Measurements from ENCODE around the gene ZNF627.
"Not testable (repeated sequence)": the region's sequence is repeated elsewhere in the genome, so short reads cannot be mapped to it uniquely, and the experiment has no call there.

ZNF627 gene

GRCh38 chr19:11597202-11598102 is at the start of gene ZNF627:
Gene ZNF627, plus strand, starts transcription at chr19:11597483. Its CDS starts 145 bp downstream, at chr19:11597628.
- peak; percentile 96 for DNase-seq

- DNase-seq = no peak
These were observed 49.2 kb upstream of the ZNF627 start for GRCh38 chr19:11547929-11548700.

- no peak for DNase-seq
These were observed 47.8 kb upstream of the ZNF627 start for GRCh38 chr19:11549386-11549953.

- DNase-seq = no peak
These were observed 47.0 kb upstream of the ZNF627 start for GRCh38 chr19:11550265-11550664.

- no peak for DNase-seq
These were observed 45.6 kb upstream of the ZNF627 start for GRCh38 chr19:11551603-11552235.

GRCh38 chr19:11552666-11553372 is 44.5 kb upstream of the ZNF627 start:
- DNase-seq = no peak

GRCh38 chr19:11554160-11554559 is 43.1 kb upstream of the ZNF627 start:
- DNase-seq = no peak

- DNase-seq = no peak
These were observed 42.0 kb upstream of the ZNF627 start for GRCh38 chr19:11555246-11555645.

- no peak for DNase-seq
These were observed 40.5 kb upstream of the ZNF627 start for GRCh38 chr19:11556634-11557420.

GRCh38 chr19:11558881-11559828 is 38.1 kb upstream of the ZNF627 start, which contains the start of gene ELOF1:
Gene ELOF1, minus strand, starts transcription at chr19:11559230. Its CDS starts 4,883 bp downstream, at chr19:11554347.
- peak; percentile 96 for DNase-seq

GRCh38 chr19:11560404-11561051 is 36.8 kb upstream of the ZNF627 start:
- DNase-seq = peak; percentile 20

GRCh38 chr19:11563532-11563931 is 33.8 kb upstream of the ZNF627 start:
- no peak for DNase-seq

GRCh38 chr19:11564082-11564807 is 33.0 kb upstream of the ZNF627 start:
- not testable (repeated sequence) for DNase-seq

- DNase-seq = not testable (repeated sequence)
These were observed 31.7 kb upstream of the ZNF627 start for GRCh38 chr19:11565649-11565980.

- DNase-seq = no peak
These were observed 31.1 kb upstream of the ZNF627 start for GRCh38 chr19:11566164-11566563.

GRCh38 chr19:11570039-11570462 is 27.2 kb upstream of the ZNF627 start:
- DNase-seq = no peak

- DNase-seq = not testable (repeated sequence)
These were observed 23.9 kb upstream of the ZNF627 start for GRCh38 chr19:11573354-11573753.

- DNase-seq = not testable (repeated sequence)
These were observed 23.5 kb upstream of the ZNF627 start for GRCh38 chr19:11573763-11574162.

GRCh38 chr19:11574689-11575088 is 22.6 kb upstream of the ZNF627 start:
- DNase-seq = no peak
